ENCODE results near the gene SNRPD3. TPM values are rescaled to one million over a fixed set of nuclear protein-coding genes. Genes with fewer than 3 reads are reported as not detected.
"Not testable (repeated sequence)": the region's sequence is repeated elsewhere in the genome, so short reads cannot be mapped to it uniquely, and the experiment has no call there.

SNRPD3 gene
- total RNA-seq, 1 experiment from 2014 or later: 234 TPM

GRCh38 chr22:24587251-24587650 lies 31.5 kb downstream of the SNRPD3 start:
- Histone ChIP-seq H3K27ac (no peak overlapping the region), H3K4me3 (no peak overlapping the region), H3K36me3 (no peaks in the 10 kb centered on the region), H3K4me1 (replicated peaks) (peaks cover 16% of the 10 kb centered on the region), H3K27me3 (replicated peaks) (no peaks in the 10 kb centered on the region), H3K9me3 (replicated peaks) (no peaks in the 10 kb centered on the region)
- no peak for DNase-seq (ENCODE audit: low read depth in 1 of 2, low spot score in 2 of 2)

GRCh38 chr22:24587948-24588347 lies 32.1 kb downstream of the SNRPD3 start:
- H3K4me1 ChIP-seq (replicated peaks): peaks cover 18% of the 10 kb centered on the region
- H3K9me3 ChIP-seq (replicated peaks): no peaks in the 10 kb centered on the region
- H3K4me3 ChIP-seq: no peak overlapping the region
- H3K27me3 ChIP-seq (replicated peaks): no peaks in the 10 kb centered on the region
- H3K27ac ChIP-seq: no peak overlapping the region
- H3K36me3 ChIP-seq: no peaks in the 10 kb centered on the region
- no peak for DNase-seq (ENCODE audit: low read depth in 1 of 2, low spot score in 2 of 2)

GRCh38 chr22:24588381-24588756 lies 32.6 kb downstream of the SNRPD3 start:
- Histone ChIP-seq H3K36me3 (no peaks in the 10 kb centered on the region), H3K4me1 (replicated peaks) (peaks cover 18% of the 10 kb centered on the region), H3K27ac (no peak overlapping the region), H3K4me3 (no peak overlapping the region), H3K27me3 (replicated peaks) (no peaks in the 10 kb centered on the region), H3K9me3 (replicated peaks) (no peaks in the 10 kb centered on the region)
- DNase-seq (ENCODE audit: low read depth in 1 of 2, low spot score in 2 of 2): no peak

- Histone ChIP-seq H3K4me1 (replicated peaks) (peaks cover 13% of the 10 kb centered on the region), H3K27me3 (replicated peaks) (no peaks in the 10 kb centered on the region), H3K36me3 (no peaks in the 10 kb centered on the region), H3K9me3 (replicated peaks) (no peaks in the 10 kb centered on the region), H3K4me3 (no peak overlapping the region), H3K27ac (no peak overlapping the region)
- no peak for DNase-seq (ENCODE audit: low read depth in 1 of 2, low spot score in 2 of 2)
Measured at GRCh38 chr22:24588757-24589481, 33.1 kb downstream of the SNRPD3 start.

- no peaks in the 10 kb centered on the region for H3K27me3 ChIP-seq (replicated peaks)
- no peak overlapping the region for H3K27ac ChIP-seq
- no peaks in the 10 kb centered on the region for H3K36me3 ChIP-seq
- no peaks in the 10 kb centered on the region for H3K9me3 ChIP-seq (replicated peaks)
- H3K4me1 ChIP-seq (replicated peaks): peaks cover 12% of the 10 kb centered on the region
- no peak for DNase-seq (ENCODE audit: low read depth in 1 of 2, low spot score in 2 of 2)
- H3K4me3 ChIP-seq: no peak overlapping the region
Measured at GRCh38 chr22:24589518-24590030, 33.8 kb downstream of the SNRPD3 start.

GRCh38 chr22:24590596-24591173 lies 34.9 kb downstream of the SNRPD3 start:
- no peak for DNase-seq (ENCODE audit: low read depth in 1 of 2, low spot score in 2 of 2)
- Histone ChIP-seq H3K27me3 (replicated peaks) (no peaks in the 10 kb centered on the region), H3K27ac (no peak overlapping the region), H3K4me1 (replicated peaks) (peaks cover 12% of the 10 kb centered on the region), H3K36me3 (no peaks in the 10 kb centered on the region), H3K9me3 (replicated peaks) (no peaks in the 10 kb centered on the region), H3K4me3 (no peak overlapping the region)

- no peak for DNase-seq (ENCODE audit: low read depth in 1 of 2, low spot score in 2 of 2)
- Histone ChIP-seq H3K27ac (no peak overlapping the region), H3K4me3 (no peak overlapping the region), H3K4me1 (replicated peaks) (peaks cover 12% of the 10 kb centered on the region), H3K9me3 (replicated peaks) (no peaks in the 10 kb centered on the region), H3K27me3 (replicated peaks) (no peaks in the 10 kb centered on the region), H3K36me3 (no peaks in the 10 kb centered on the region)
Measured at GRCh38 chr22:24591286-24591830, 35.6 kb downstream of the SNRPD3 start.

- DNase-seq (ENCODE audit: low read depth in 1 of 2, low spot score in 2 of 2): peak in 1 of 2 experiments; percentile 22
- no peaks in the 10 kb centered on the region for H3K36me3 ChIP-seq
- peak overlapping the region; percentile 52 for H3K4me3 ChIP-seq
- no peaks in the 10 kb centered on the region for H3K9me3 ChIP-seq (replicated peaks)
- H3K27me3 ChIP-seq (replicated peaks): no peaks in the 10 kb centered on the region
- no peak overlapping the region for H3K27ac ChIP-seq
- H3K4me1 ChIP-seq (replicated peaks): peaks cover 12% of the 10 kb centered on the region
Measured at GRCh38 chr22:24592058-24592850, 36.5 kb downstream of the SNRPD3 start.

GRCh38 chr22:24592851-24593558 lies 37.2 kb downstream of the SNRPD3 start, which contains the start of gene LRRC75B:
LRRC75B (minus strand) TSS chr22:24593073; CDS start chr22:24593039, 34 bp downstream.
- Histone ChIP-seq H3K36me3 (no peaks in the 10 kb centered on the region), H3K4me1 (replicated peaks) (peaks cover 12% of the 10 kb centered on the region), H3K9me3 (replicated peaks) (no peaks in the 10 kb centered on the region), H3K4me3 (peak within 1 kb of the TSS; percentile 52), H3K27me3 (replicated peaks) (no peaks in the 10 kb centered on the region), H3K27ac (peak within 1 kb of the TSS; percentile 34)
- DNase-seq (ENCODE audit: low read depth in 1 of 2, low spot score in 2 of 2): peak; percentile 60 to 87

GRCh38 chr22:24593559-24593835 lies 37.7 kb downstream of the SNRPD3 start:
- peaks cover 12% of the 10 kb centered on the region for H3K4me1 ChIP-seq (replicated peaks)
- H3K27me3 ChIP-seq (replicated peaks); H3K36me3 ChIP-seq; H3K9me3 ChIP-seq (replicated peaks); DNase-seq (ENCODE audit: low read depth in 1 of 2, low spot score in 2 of 2); H3K27ac ChIP-seq: not testable (repeated sequence)
- peak overlapping the region; percentile 52 for H3K4me3 ChIP-seq

GRCh38 chr22:24593836-24594568 lies 38.2 kb downstream of the SNRPD3 start:
- no peaks in the 10 kb centered on the region for H3K27me3 ChIP-seq (replicated peaks)
- no peaks in the 10 kb centered on the region for H3K9me3 ChIP-seq (replicated peaks)
- no peak for DNase-seq (ENCODE audit: low read depth in 1 of 2, low spot score in 2 of 2)
- no peaks in the 10 kb centered on the region for H3K36me3 ChIP-seq
- no peak overlapping the region for H3K4me3 ChIP-seq
- H3K4me1 ChIP-seq (replicated peaks): peaks cover 12% of the 10 kb centered on the region
- H3K27ac ChIP-seq: no peak overlapping the region

- Histone ChIP-seq H3K4me3 (no peak overlapping the region), H3K27ac (no peak overlapping the region), H3K4me1 (replicated peaks) (peaks cover 12% of the 10 kb centered on the region), H3K27me3 (replicated peaks) (no peaks in the 10 kb centered on the region), H3K36me3 (no peaks in the 10 kb centered on the region), H3K9me3 (replicated peaks) (no peaks in the 10 kb centered on the region)
- no peak for DNase-seq (ENCODE audit: low read depth in 1 of 2, low spot score in 2 of 2)
Measured at GRCh38 chr22:24594569-24595120, 38.8 kb downstream of the SNRPD3 start.

- Histone ChIP-seq H3K4me1 (replicated peaks) (peaks cover 12% of the 10 kb centered on the region), H3K27ac (no peak overlapping the region), H3K9me3 (replicated peaks) (no peaks in the 10 kb centered on the region), H3K27me3 (replicated peaks) (no peaks in the 10 kb centered on the region), H3K36me3 (no peaks in the 10 kb centered on the region), H3K4me3 (no peak overlapping the region)
- no peak for DNase-seq (ENCODE audit: low read depth in 1 of 2, low spot score in 2 of 2)
Measured at GRCh38 chr22:24595228-24595627, 39.4 kb downstream of the SNRPD3 start.

Measured in SJSA1 (cell line).